Fibroblast of pulmonary artery (primary cell): ENCODE measurements around the gene ATP8B1.
A peak's percentile ranks its signal among the peaks of the same experiment; 100 is the strongest.

ENCODE experiments used
- DNase-seq: peaks from one replicate; pipeline ENCODE4 v3.0.0-alpha.2; 2010; ENCODE audit warnings: low read depth
- H3K4me3 ChIP-seq: replicated peaks from 2 replicates; pipeline ENCODE4 v1.5.1; 2011; ENCODE audit warnings: low read depth, mild to moderate bottlenecking, control low read depth, low read length, moderate library complexity
- CTCF ChIP-seq: IDR thresholded peaks from 2 replicates; pipeline ENCODE4 v1.5.1; 2011; ENCODE audit warnings: mild to moderate bottlenecking, control low read depth, low read length, inconsistent platforms; ENCODE audit errors: missing control alignments

ATP8B1 gene

GRCh38 chr18:57776767-57777166 lies 26.3 kb downstream of the ATP8B1 start:
- no peak for TF ChIP-seq CTCF
- peak; percentile 78 for DNase-seq
- H3K4me3 ChIP-seq, result no peak overlapping the region

- TF ChIP-seq CTCF, result no peak
- no peak for DNase-seq
- H3K4me3 ChIP-seq, result no peak overlapping the region
Measured at GRCh38 chr18:57776354-57776753, 26.8 kb downstream of the ATP8B1 start.

- DNase-seq, result no peak
- TF ChIP-seq CTCF, result no peak
- no peak overlapping the region for H3K4me3 ChIP-seq
Measured at GRCh38 chr18:57775937-57776336, 27.2 kb downstream of the ATP8B1 start.

GRCh38 chr18:57772387-57772799 lies 30.7 kb downstream of the ATP8B1 start:
- H3K4me3 ChIP-seq, result no peak overlapping the region
- DNase-seq, result no peak
- TF ChIP-seq CTCF, result no peak

- TF ChIP-seq CTCF, result no peak
- H3K4me3 ChIP-seq, result no peak overlapping the region
- DNase-seq, result no peak
Measured at GRCh38 chr18:57771626-57772025, 31.5 kb downstream of the ATP8B1 start.

- no peak for TF ChIP-seq CTCF
- DNase-seq, result peak; percentile 49
- no peak overlapping the region for H3K4me3 ChIP-seq
Measured at GRCh38 chr18:57771193-57771592, 31.9 kb downstream of the ATP8B1 start.

GRCh38 chr18:57768537-57769326 lies 34.4 kb downstream of the ATP8B1 start:
- peak; percentile 80 for DNase-seq
- H3K4me3 ChIP-seq, result no peak overlapping the region
- TF ChIP-seq CTCF, result no peak
